ENCODE data around the gene WDR17. TPM values are rescaled to one million over a fixed set of nuclear protein-coding genes. Genes with fewer than 3 reads are reported as not detected.

Gene WDR17
- total and polyA plus RNA-seq, 4 donors, result 0.81 to 7.5 (median 3.1) TPM

DNA sequence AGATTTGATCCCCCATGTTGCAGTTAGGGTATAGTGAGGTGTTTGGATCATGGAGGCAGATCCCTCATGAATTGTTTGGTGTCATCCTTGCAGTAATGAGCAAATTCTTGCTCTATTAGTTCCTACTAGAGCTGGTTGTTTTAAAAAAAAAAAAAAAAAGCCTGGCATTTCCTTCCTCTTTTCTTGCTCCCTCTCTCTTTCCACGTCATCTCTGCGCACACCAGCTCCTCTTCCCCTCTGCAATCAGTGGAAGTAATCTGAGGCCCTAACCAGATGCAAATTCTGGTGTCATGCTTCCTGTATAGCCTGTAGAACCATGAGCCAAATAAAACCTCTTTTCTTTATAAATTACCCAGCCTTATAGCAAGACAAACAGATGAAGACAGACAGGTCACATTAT, 24.5 kb downstream of the WDR17 start:
- TF ChIP-seq, protein P1, sequence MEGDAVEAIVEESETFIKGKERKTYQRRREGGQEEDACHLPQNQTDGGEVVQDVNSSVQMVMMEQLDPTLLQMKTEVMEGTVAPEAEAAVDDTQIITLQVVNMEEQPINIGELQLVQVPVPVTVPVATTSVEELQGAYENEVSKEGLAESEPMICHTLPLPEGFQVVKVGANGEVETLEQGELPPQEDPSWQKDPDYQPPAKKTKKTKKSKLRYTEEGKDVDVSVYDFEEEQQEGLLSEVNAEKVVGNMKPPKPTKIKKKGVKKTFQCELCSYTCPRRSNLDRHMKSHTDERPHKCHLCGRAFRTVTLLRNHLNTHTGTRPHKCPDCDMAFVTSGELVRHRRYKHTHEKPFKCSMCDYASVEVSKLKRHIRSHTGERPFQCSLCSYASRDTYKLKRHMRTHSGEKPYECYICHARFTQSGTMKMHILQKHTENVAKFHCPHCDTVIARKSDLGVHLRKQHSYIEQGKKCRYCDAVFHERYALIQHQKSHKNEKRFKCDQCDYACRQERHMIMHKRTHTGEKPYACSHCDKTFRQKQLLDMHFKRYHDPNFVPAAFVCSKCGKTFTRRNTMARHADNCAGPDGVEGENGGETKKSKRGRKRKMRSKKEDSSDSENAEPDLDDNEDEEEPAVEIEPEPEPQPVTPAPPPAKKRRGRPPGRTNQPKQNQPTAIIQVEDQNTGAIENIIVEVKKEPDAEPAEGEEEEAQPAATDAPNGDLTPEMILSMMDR (IDR thresholded peaks at IDR 0.05; ENCODE audit: control extremely low read depth, extremely low read depth), result no peak
- WGBS, 2 donors, result 9 to 40% methylated on average over 2 of the region's 2 CpGs
- ATAC-seq (ENCODE audit: insufficient read depth, low FRiP score), result no peak

DNA sequence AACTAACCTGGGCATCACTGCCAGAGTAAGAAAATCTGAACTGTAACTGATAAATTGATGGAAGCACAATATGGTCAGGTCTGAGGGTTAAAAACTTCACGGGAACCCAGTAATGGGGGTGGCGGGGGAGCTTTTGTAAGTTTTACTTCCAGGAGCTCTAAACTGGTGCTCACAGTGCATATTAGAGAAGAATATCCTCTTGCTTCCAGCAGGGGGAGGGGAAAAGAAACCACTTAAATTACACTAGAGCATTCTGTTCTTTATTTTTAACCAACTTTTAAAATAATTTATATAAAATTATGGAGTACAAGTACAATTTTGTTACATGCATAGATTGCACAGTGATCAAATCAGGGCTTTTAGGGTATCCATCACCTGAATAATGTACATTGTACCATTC, 33.7 kb downstream of the WDR17 start:
- 92 to 96% methylated on average over 2 of the region's 2 CpGs for WGBS, 2 donors
- Histone ChIP-seq H3K4me1 (ENCODE audit: control insufficient read depth in 5 of 5, insufficient read depth in 5 of 5, low read length in 5 of 5) (no peaks in the 10 kb centered on the region), H3K36me3 (ENCODE audit: control insufficient read depth in 4 of 4, insufficient read depth in 4 of 4, low read length in 4 of 4) (no peaks in the 10 kb centered on the region), H3K9ac (ENCODE audit: insufficient read depth in 1 of 2, low read length in 2 of 2) (no peak overlapping the region), H3K4me3 (no peak overlapping the region), H3K27me3 (ENCODE audit: control insufficient read depth in 3 of 3, insufficient read depth in 3 of 3, low read length in 2 of 3) (no peaks in the 10 kb centered on the region), H3K27ac (ENCODE audit: low read depth in 1 of 2, low read length in 1 of 2) (no peak overlapping the region), H3K9me3 (ENCODE audit: control insufficient read depth in 4 of 4, insufficient read depth in 3 of 4, low read length in 3 of 4) (peaks cover 0 to 9% (median 1%) of the 10 kb centered on the region in 4 donors)
- TF ChIP-seq, protein P1 (IDR thresholded peaks at IDR 0.05; ENCODE audit: control extremely low read depth, extremely low read depth), result no peak
- DNase-seq, result no peak
- ATAC-seq (ENCODE audit: insufficient read depth, low FRiP score), result no peak

More for the DNA sequence above, 24.5 kb downstream of the WDR17 start:
- Histone ChIP-seq H3K27ac (ENCODE audit: low read depth in 1 of 2, low read length in 1 of 2) (no peak overlapping the region), H3K9ac (ENCODE audit: insufficient read depth in 1 of 2, low read length in 2 of 2) (no peak overlapping the region), H3K36me3 (ENCODE audit: control insufficient read depth in 4 of 4, insufficient read depth in 4 of 4, low read length in 4 of 4) (no peaks in the 10 kb centered on the region), H3K4me3 (no peak overlapping the region), H3K9me3 (ENCODE audit: control insufficient read depth in 4 of 4, insufficient read depth in 3 of 4, low read length in 3 of 4) (peaks cover 0 to 2% (median 0%) of the 10 kb centered on the region in 4 donors), H3K27me3 (ENCODE audit: control insufficient read depth in 3 of 3, insufficient read depth in 3 of 3, low read length in 2 of 3) (no peaks in the 10 kb centered on the region), H3K4me1 (ENCODE audit: control insufficient read depth in 5 of 5, insufficient read depth in 5 of 5, low read length in 5 of 5) (no peaks in the 10 kb centered on the region)
- DNase-seq, result no peak

DNA sequence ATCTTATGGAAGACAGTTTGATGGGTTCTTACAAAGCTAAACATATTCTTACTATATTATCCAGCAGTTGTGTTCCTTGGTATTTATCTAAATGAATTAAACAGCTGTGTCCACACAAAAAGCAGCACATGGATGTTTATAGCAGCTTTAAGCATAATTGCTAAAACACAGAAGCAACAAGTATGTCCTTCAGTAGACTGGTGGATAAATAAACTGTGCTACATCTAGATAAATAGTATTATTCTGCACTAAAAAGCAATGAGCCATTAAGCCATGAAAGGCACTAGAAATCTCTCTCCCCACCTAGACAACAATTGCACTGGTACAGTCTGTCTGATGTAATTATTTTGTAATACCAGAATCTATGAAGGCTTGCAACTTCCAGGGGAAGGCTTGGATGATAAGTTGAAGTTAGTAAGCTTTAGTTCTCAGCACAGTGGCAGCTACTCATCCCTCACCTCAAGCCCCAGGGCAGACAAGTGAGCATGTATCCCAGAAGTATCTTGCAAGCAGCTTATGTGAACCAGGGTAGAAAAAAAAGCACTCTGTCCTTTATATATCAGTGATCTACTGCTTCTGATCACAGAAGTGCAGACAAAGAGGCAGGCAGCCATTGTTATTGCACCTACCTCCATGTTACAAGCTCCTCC, 36.9 kb downstream of the WDR17 start:
- Histone ChIP-seq H3K9me3 (ENCODE audit: control insufficient read depth in 4 of 4, insufficient read depth in 3 of 4, low read length in 3 of 4) (peaks cover 0 to 9% (median 3%) of the 10 kb centered on the region in 4 donors), H3K36me3 (ENCODE audit: control insufficient read depth in 4 of 4, insufficient read depth in 4 of 4, low read length in 4 of 4) (no peaks in the 10 kb centered on the region), H3K27me3 (ENCODE audit: control insufficient read depth in 3 of 3, insufficient read depth in 3 of 3, low read length in 2 of 3) (no peaks in the 10 kb centered on the region), H3K4me3 (no peak overlapping the region), H3K9ac (ENCODE audit: insufficient read depth in 1 of 2, low read length in 2 of 2) (no peak overlapping the region), H3K4me1 (ENCODE audit: control insufficient read depth in 5 of 5, insufficient read depth in 5 of 5, low read length in 5 of 5) (no peaks in the 10 kb centered on the region), H3K27ac (ENCODE audit: low read depth in 1 of 2, low read length in 1 of 2) (no peak overlapping the region)
- ATAC-seq (ENCODE audit: insufficient read depth, low FRiP score), result no peak
- DNase-seq, result no peak
- TF ChIP-seq, protein P1 (IDR thresholded peaks at IDR 0.05; ENCODE audit: control extremely low read depth, extremely low read depth), result no peak

DNA sequence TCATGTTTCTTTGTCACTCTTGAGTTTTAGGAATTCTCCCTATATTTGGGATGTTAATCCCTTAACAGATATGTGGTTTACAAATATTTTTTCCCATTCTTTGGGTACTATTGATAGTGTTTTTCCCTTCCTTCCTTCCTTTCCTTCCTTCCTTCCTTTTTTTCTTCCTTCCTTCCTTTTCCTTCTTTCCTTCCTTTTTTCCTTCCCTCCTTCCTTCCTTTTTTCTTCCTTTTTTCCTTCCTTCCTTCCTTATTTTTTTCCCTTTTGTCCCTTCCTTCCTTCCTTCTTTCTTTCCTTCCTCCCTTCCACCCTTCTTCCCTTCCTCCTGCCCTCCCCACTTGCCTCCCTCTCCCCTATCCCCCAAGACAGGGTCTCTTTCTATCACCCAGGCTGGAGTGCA, 42.1 kb downstream of the WDR17 start:
- Histone ChIP-seq H3K27ac (ENCODE audit: low read depth in 1 of 2, low read length in 1 of 2) (no peak overlapping the region), H3K9ac (ENCODE audit: insufficient read depth in 1 of 2, low read length in 2 of 2) (no peak overlapping the region), H3K36me3 (ENCODE audit: control insufficient read depth in 4 of 4, insufficient read depth in 4 of 4, low read length in 4 of 4) (no peaks in the 10 kb centered on the region), H3K27me3 (ENCODE audit: control insufficient read depth in 3 of 3, insufficient read depth in 3 of 3, low read length in 2 of 3) (no peaks in the 10 kb centered on the region), H3K4me3 (no peak overlapping the region), H3K9me3 (ENCODE audit: control insufficient read depth in 4 of 4, insufficient read depth in 3 of 4, low read length in 3 of 4) (peaks cover 0 to 5% (median 3%) of the 10 kb centered on the region in 4 donors), H3K4me1 (ENCODE audit: control insufficient read depth in 5 of 5, insufficient read depth in 5 of 5, low read length in 5 of 5) (no peaks in the 10 kb centered on the region)
- DNase-seq (no peak), ATAC-seq (ENCODE audit: insufficient read depth, low FRiP score) (no peak)
- TF ChIP-seq, protein P1 (IDR thresholded peaks at IDR 0.05; ENCODE audit: control extremely low read depth, extremely low read depth), result no peak

All from lung (tissue), 12 donors.